Activated T-cell treated with anti-CD3 and anti-CD28 coated beads for 48 hours (primary cell): ENCODE measurements around the gene ROBO2.

Experiments used
- DNase-seq: peaks from one replicate; pipeline ENCODE4 v3.0.0-alpha.2; 2020; ENCODE audit warnings: low read depth

ROBO2 gene

GRCh38 chr3:77189684-77190083 is 149.8 kb downstream of the ROBO2 start:
- no peak for DNase-seq

GRCh38 chr3:77190374-77190773 is 150.5 kb downstream of the ROBO2 start:
- DNase-seq: no peak

- no peak for DNase-seq
Observed at GRCh38 chr3:77191014-77191413, 151.1 kb downstream of the ROBO2 start.

- no peak for DNase-seq
Observed at GRCh38 chr3:77191640-77192039, 151.7 kb downstream of the ROBO2 start.

- DNase-seq: no peak
Observed at GRCh38 chr3:77195766-77196545, 156.1 kb downstream of the ROBO2 start.

GRCh38 chr3:77197408-77197807 is 157.5 kb downstream of the ROBO2 start:
- no peak for DNase-seq

GRCh38 chr3:77203851-77204250 is 164.0 kb downstream of the ROBO2 start:
- DNase-seq: no peak

- DNase-seq: no peak
Observed at GRCh38 chr3:77204788-77205187, 164.9 kb downstream of the ROBO2 start.

GRCh38 chr3:77207753-77208152 is 167.9 kb downstream of the ROBO2 start:
- no peak for DNase-seq

- no peak for DNase-seq
Observed at GRCh38 chr3:77222701-77223100, 182.8 kb downstream of the ROBO2 start.

GRCh38 chr3:77227567-77227966 is 187.7 kb downstream of the ROBO2 start:
- DNase-seq: no peak

- no peak for DNase-seq
Observed at GRCh38 chr3:77232557-77232956, 192.7 kb downstream of the ROBO2 start.

- DNase-seq: no peak
Observed at GRCh38 chr3:77234004-77234403, 194.1 kb downstream of the ROBO2 start.

GRCh38 chr3:77236118-77236517 is 196.2 kb downstream of the ROBO2 start:
- no peak for DNase-seq

- no peak for DNase-seq
Observed at GRCh38 chr3:77240072-77240650, 200.3 kb downstream of the ROBO2 start.

- no peak for DNase-seq
Observed at GRCh38 chr3:77242371-77242770, 202.5 kb downstream of the ROBO2 start.

GRCh38 chr3:77244981-77245380 is 205.1 kb downstream of the ROBO2 start:
- no peak for DNase-seq

GRCh38 chr3:77247061-77247460 is 207.2 kb downstream of the ROBO2 start:
- DNase-seq: no peak

- no peak for DNase-seq
Observed at GRCh38 chr3:77247817-77248216, 207.9 kb downstream of the ROBO2 start.

GRCh38 chr3:77248420-77248819 is 208.5 kb downstream of the ROBO2 start:
- no peak for DNase-seq

- no peak for DNase-seq
Observed at GRCh38 chr3:77251136-77251535, 211.2 kb downstream of the ROBO2 start.

GRCh38 chr3:77254967-77255831 is 215.3 kb downstream of the ROBO2 start:
- no peak for DNase-seq
